Pons (tissue), 1 donor: ENCODE data around the gene RGPD8.
"Not testable (repeated sequence)": the region's sequence is repeated elsewhere in the genome, so short reads cannot be mapped to it uniquely, and the experiment has no call there.

Source experiments
- DNase-seq: peaks from one replicate; pipeline ENCODE4 v3.0.0-alpha.2; 2016; ENCODE audit warnings: low spot score

The RGPD8 gene

GRCh38 chr2:112433480-112433879 is at the start of gene RGPD8:
TSS of gene RGPD8 (minus strand) at chr2:112433645. CDS start at chr2:112433453, 192 bp downstream.
- DNase-seq, result peak; percentile 84

- DNase-seq, result peak; percentile 30
These were observed 49.6 kb upstream of the RGPD8 start for GRCh38 chr2:112483042-112483473.

- peak; percentile 31 for DNase-seq
These were observed 49.0 kb upstream of the RGPD8 start for GRCh38 chr2:112482309-112483041.

DNA sequence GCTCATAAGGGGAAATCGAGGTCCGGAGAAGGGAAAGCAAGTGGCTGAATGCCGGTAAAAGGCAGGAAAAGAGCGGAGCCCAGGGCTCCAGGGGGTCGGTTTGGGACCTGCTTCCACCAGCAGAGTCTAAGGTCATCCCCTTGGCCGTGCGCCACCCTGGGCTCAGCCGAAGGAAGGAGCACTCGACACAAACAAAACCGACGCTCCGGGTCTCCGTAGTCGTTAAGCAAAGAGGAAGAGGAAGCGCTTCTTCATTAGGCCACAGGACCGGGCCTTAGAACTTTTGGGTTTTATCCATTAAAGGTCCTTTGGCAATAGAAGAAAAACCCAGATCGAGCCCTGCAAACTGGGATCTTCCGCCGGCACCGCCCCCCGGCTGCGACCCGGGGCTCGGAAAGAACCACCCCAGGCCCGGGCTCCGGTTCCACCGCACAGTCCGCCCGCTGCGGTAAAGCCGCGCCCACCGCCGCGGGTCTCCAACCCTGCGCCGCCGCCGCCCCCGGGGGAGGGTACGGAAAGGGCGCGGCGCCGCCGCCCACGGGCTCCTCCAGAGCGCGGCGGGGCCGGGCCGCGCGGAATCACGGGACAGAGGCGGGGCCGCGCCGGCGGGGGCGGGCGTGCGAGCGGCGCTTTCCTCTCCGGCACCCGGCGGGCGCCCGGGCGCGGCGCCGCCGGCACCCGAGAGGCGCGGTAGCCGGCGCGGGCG is 48.2 kb upstream of the RGPD8 start, which contains the start of gene TTL:
TSS of gene TTL (plus strand) at position 629 of the 706 bp plus-strand sequence. CDS start 189 bp downstream, outside the sequence.
- DNase-seq, result peak; percentile 78

- peak; percentile 89 for DNase-seq
These were observed 47.6 kb upstream of the RGPD8 start for GRCh38 chr2:112481050-112481527.

DNA sequence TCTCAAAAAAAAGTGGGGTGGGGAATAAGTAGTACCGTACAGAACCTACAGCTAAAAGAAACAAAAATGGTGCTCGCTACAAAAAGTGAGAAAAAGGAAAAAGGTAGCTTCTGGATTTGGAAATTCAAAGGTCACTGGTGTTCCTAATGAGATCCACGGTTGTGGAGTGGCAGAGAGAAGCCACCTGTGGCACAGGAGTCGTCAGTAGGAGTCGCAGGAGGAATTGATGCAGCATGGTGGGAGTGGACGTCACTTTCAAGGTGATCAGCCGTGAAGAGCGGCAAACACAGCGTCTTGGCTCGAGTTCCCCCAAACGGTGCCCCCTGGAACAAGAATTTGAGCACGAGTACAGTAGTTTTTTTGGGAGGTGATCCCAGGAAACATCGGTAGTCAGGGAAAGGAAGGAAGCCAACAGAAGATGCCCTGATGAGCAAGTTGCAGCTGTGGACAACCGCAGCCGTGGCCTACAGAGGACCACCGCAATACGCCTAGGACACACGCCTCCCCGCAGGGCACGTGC is 47.1 kb upstream of the RGPD8 start:
- DNase-seq, result no peak

DNA sequence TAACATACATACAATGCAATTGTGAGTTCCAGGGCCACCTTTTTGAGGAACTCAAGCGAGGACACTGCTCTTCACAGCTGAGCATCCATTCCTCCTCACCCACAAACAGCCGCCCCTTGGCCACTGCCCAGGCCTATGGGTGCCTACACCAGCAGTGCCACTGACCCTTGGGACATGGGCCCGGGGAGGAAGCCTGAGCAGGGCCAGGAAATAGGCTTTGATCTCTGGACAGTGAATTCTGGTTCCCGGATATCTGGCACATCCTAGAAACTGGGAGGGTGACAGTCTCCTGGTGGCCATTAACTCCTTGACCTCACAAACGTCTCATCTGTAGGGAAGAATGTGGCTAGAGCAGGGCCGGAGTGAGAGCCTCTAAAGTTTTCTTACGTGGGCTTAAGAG is 43.0 kb upstream of the RGPD8 start:
- DNase-seq, result no peak

DNA sequence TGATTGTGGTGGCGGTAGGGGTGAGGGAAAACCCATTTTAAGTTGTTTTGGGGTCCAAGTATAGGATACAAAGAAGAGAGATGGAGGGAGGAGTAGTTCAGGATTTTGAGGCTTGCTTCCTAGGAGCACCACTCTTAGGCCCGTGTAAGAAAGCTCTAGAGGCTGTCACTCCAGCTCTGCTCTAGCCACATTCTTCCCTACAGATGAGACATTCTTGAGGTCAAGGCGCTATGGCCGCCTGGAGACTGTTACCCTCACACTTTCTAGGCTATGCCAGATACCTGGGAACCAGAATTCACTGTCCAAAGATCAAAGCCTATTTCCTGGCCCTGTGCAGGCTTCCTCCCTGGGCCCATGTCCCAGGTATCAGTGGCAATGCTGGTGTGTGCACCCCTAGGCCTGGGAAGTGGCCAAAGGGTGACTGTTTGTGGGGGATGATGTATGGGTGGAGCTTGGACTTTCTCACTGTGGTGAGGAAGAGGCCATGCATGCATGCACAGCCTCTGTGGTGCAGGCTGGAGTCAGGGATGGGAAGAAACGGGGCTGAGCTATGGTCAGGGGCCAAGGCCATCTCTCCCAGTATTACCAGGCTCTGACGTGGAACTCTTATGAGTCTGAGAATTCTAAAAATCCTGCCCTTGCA is 41.5 kb upstream of the RGPD8 start:
- DNase-seq, result no peak

DNA sequence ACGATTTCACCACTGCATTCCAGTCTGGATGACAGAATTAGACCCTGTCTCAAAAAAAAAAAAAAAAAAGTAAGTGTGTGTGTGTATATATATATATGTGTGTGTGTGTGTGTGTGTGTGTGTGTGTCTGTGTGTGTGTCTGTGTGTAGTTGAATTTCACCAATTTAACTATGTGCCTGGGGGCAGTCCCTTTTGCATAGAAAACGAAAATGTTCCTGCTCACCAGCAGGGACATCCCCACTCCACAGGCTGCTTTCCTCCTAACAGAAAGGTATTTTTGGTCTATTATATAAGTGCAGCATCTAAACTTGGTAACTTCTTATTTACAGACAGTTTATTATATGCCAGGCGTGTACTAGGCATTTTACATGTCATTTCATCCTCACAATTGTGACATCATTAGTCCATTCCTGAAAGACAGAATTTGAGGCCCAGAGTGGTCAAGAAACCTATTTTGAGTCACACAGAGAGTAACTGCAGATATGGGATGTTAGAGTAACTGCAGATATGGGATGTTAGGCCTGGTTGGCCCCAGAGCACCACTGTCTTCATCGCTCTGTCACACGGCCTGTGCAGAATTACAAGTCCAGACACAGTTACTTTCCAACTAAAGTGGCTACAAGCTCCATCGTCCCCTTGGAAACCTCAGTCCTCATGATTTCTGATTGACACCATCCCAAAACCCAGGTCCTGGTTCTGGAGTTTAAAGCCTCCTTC is 39.3 kb upstream of the RGPD8 start:
- DNase-seq, result no peak

DNA sequence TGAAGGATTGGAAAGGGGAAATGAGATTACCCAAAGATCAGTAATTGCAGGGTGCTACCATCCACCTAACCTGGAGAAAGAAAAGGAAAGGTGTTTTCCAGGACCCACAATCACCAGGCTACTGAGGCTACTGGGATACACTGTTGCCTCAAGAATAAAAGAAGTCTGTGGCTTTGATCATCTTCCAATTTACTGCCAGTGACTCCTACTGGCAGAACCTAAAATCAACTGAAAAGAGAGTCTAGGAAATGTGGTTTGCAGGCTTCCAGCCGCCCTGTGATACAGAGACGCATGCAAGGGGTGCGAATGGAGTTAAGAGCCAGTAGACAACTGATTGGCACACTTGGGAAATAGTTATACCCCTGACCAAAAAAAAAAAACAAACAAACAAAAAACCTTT is 31.9 kb upstream of the RGPD8 start:
- DNase-seq, result no peak

- no peak for DNase-seq
These were observed 29.8 kb upstream of the RGPD8 start for GRCh38 chr2:112463256-112463655.

- no peak for DNase-seq
These were observed 28.7 kb upstream of the RGPD8 start for GRCh38 chr2:112462178-112462577.

- no peak for DNase-seq
These were observed 25.9 kb upstream of the RGPD8 start for GRCh38 chr2:112459372-112459771.

DNA sequence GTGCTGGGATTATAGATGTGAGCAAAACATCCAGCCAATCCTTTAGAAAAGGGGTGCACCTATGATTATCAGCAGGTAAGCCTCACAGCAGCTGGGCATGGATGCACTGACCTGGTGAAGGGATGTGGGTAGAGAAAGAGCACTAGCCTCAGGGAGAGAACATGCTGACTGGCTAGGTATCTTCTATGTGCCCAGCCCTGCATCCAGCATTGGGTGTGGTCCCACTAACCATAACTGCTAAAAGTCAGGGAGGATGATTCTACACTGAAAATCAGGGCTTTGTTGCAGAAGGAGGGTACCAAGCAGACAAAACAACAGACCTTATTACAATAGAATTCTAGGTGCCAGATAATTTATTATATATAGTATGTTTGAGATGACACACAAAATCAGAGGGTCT is 21.1 kb upstream of the RGPD8 start:
- DNase-seq, result no peak

GRCh38 chr2:112451317-112451716 is 17.9 kb upstream of the RGPD8 start:
- no peak for DNase-seq

- DNase-seq, result no peak
These were observed 16.4 kb upstream of the RGPD8 start for GRCh38 chr2:112449854-112450253.

DNA sequence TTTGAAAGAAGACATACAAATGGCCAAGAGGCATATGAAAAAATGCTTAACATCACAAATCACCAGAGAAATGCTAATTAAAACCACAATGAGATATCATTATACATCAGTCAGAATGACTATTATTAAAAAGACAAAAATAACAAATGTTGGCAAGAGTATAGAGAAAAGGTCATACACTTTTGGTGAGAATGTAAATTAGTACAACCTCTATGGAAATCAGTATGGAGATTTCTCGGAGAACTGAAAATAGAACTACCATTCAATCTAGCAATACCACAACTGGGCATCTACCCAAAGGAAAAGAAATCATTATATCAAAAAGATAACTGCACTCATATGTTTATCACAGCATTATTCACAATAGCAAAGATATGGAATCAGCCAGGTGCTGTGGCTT is 10.8 kb upstream of the RGPD8 start:
- DNase-seq, result not testable (repeated sequence)

DNA sequence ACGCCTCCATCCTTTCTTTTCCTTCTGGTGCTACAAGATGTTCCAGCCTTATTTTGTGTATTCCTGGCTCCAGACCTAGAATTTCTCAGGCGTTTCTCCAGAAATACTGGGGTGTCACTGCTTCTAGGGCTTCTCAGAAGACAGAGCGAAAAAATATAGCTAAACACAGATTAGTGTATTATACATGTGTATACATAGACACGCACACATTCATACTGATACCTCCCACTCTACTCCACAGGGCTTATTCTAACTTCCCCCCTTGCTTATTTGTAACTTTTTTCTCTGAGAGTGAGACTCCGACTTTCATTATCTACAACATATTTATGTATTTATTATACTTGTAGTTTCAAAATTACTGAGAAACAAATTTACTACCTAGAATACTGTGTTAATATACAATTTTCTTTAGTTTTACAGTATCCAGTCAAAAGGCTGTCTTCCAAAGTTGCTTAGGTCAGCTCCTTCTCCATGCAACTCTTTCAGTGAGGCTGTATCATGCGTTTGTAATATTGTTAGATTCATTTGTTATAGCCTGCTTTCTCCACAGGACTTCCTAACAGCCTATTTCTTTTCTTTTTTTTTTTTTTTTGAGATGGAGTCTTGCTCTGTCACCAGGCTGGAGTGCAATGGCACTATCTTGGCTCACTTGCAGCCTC is 5.3 kb upstream of the RGPD8 start:
- not testable (repeated sequence) for DNase-seq

GRCh38 chr2:112437405-112437831 is 4.0 kb upstream of the RGPD8 start:
- DNase-seq, result not testable (repeated sequence)

DNA sequence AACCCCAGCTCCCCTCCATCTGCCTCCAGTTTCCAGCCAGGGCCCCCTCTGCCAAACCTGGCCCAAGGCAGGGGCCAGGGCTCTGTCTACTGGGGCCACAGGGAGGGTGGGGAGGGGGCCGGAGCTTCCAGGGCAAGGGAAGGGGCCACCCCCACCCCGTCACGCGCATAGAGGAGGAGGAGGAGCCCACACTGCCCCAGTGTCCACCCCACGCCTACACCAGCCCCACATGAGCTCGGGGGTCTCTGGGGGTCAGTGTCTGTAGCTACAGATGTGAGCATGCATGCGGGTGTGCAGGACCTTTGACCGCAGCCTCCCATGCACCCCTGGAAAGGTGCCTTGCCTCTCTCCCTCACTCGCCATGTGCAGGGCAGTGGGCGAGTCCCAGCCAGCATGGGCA is 3.5 kb upstream of the RGPD8 start:
- DNase-seq, result not testable (repeated sequence)
